Renal cortex interstitium (tissue), 15 donors: ENCODE measurements around the gene LXN. TPM values are rescaled to one million over a fixed set of nuclear protein-coding genes. Genes with fewer than 3 reads are reported as not detected.

Experiments
- DNase-seq, 11 donors: peaks; one replicate each; pipeline ENCODE4 v3.0.0-alpha.2; 2013; ENCODE audit warnings: low read depth in 9 of 11, low spot score in 4 of 11; ENCODE audit errors: extremely low read depth in 1 of 11
- long read RNA-seq, 16 experiments: transcript quantifications; one replicate each; lab custom pipeline, GENCODE V29; 2026
- polyA plus RNA-seq, 3 donors: library from polyadenylated mRNA; unstranded; fragments of 120-200 nt; gene quantifications; one replicate each; pipeline ENCODE4 v1.2.1, GENCODE V29; 2013; ENCODE audit not compliant: insufficient read length in 3 of 3

The LXN gene
- 10 to 100 TPM; 26.9 to 29.5 (median 27.2) TPM for polyA plus RNA-seq
- long read RNA-seq, donor 1, transcript LXN-201 (6 exons, 1,116 nt), result major isoform, 15 of 15 reads
- long read RNA-seq, donor 1, partial matches to known transcripts, result 0 of 15 reads
- long read RNA-seq, donor 1, other reads (novel, unspliced or antisense), result 0 of 15 reads
- long read RNA-seq, donor 2, transcript LXN-201 (6 exons, 1,116 nt), result major isoform, 10 of 57 reads
- long read RNA-seq, donor 2, partial matches to known transcripts, result 47 of 57 reads
- long read RNA-seq, donor 2, other reads (novel, unspliced or antisense), result 0 of 57 reads
- long read RNA-seq, donor 3, transcript LXN-201 (6 exons, 1,116 nt), result major isoform, 16 of 16 reads
- long read RNA-seq, donor 3, partial matches to known transcripts, result 0 of 16 reads
- long read RNA-seq, donor 3, other reads (novel, unspliced or antisense), result 0 of 16 reads
- long read RNA-seq, donor 4, transcript LXN-201 (6 exons, 1,116 nt), result major isoform, 13 of 13 reads
- long read RNA-seq, donor 4, partial matches to known transcripts, result 0 of 13 reads
- long read RNA-seq, donor 4, other reads (novel, unspliced or antisense), result 0 of 13 reads
- long read RNA-seq, donor 5, result 0 reads
- long read RNA-seq, donor 6, transcript LXN-201 (6 exons, 1,116 nt), result major isoform, 5 of 5 reads
- long read RNA-seq, donor 6, partial matches to known transcripts, result 0 of 5 reads
- long read RNA-seq, donor 6, other reads (novel, unspliced or antisense), result 0 of 5 reads
- long read RNA-seq, donor 7, transcript LXN-201 (6 exons, 1,116 nt), result major isoform, 25 of 25 reads
- long read RNA-seq, donor 7, partial matches to known transcripts, result 0 of 25 reads
- long read RNA-seq, donor 7, other reads (novel, unspliced or antisense), result 0 of 25 reads
- long read RNA-seq, donor 8, transcript LXN-201 (6 exons, 1,116 nt), result major isoform, 24 of 24 reads
- long read RNA-seq, donor 8, partial matches to known transcripts, result 0 of 24 reads
- long read RNA-seq, donor 8, other reads (novel, unspliced or antisense), result 0 of 24 reads
- long read RNA-seq, donor 9, transcript LXN-201 (6 exons, 1,116 nt), result major isoform, 16 of 16 reads
- long read RNA-seq, donor 9, partial matches to known transcripts, result 0 of 16 reads
- long read RNA-seq, donor 9, other reads (novel, unspliced or antisense), result 0 of 16 reads
- long read RNA-seq, donor 10, transcript LXN-201 (6 exons, 1,116 nt), result major isoform, 24 of 58 reads
- long read RNA-seq, donor 10, partial matches to known transcripts, result 26 of 58 reads
- long read RNA-seq, donor 10, other reads (novel, unspliced or antisense), result 8 of 58 reads
- long read RNA-seq, donor 11, transcript LXN-201 (6 exons, 1,116 nt), result major isoform, 14 of 31 reads
- long read RNA-seq, donor 11, partial matches to known transcripts, result 8 of 31 reads
- long read RNA-seq, donor 11, other reads (novel, unspliced or antisense), result 9 of 31 reads
- long read RNA-seq, donor 12, transcript LXN-201 (6 exons, 1,116 nt), result major isoform, 5 of 63 reads
- long read RNA-seq, donor 12, partial matches to known transcripts, result 50 of 63 reads
- long read RNA-seq, donor 12, other reads (novel, unspliced or antisense), result 8 of 63 reads
- long read RNA-seq, donor 13, transcript LXN-201 (6 exons, 1,116 nt), result major isoform, 37 of 37 reads
- long read RNA-seq, donor 13, partial matches to known transcripts, result 0 of 37 reads
- long read RNA-seq, donor 13, other reads (novel, unspliced or antisense), result 0 of 37 reads
- long read RNA-seq, donor 14, transcript LXN-201 (6 exons, 1,116 nt), result major isoform, 15 of 15 reads
- long read RNA-seq, donor 14, partial matches to known transcripts, result 0 of 15 reads
- long read RNA-seq, donor 14, other reads (novel, unspliced or antisense), result 0 of 15 reads
- long read RNA-seq, donor 15, transcript LXN-201 (6 exons, 1,116 nt), result major isoform, 6 of 24 reads
- long read RNA-seq, donor 15, partial matches to known transcripts, result 18 of 24 reads
- long read RNA-seq, donor 15, other reads (novel, unspliced or antisense), result 0 of 24 reads
- long read RNA-seq, donor 16, transcript LXN-201 (6 exons, 1,116 nt), result major isoform, 32 of 166 reads
- long read RNA-seq, donor 16, partial matches to known transcripts, result 70 of 166 reads
- long read RNA-seq, donor 16, other reads (novel, unspliced or antisense), result 64 of 166 reads

- DNase-seq, result peak; percentile 53 to 84 (median 71)
Measured at GRCh38 chr3:158672215-158673176, at the start of gene LXN. Gene LXN, minus strand, starts transcription at chr3:158672648. Its CDS starts 170 bp downstream, at chr3:158672478.

- no peak for DNase-seq
Measured at GRCh38 chr3:158722108-158722507, 49.7 kb upstream of the LXN start.

GRCh38 chr3:158718490-158719170 is 46.2 kb upstream of the LXN start:
- DNase-seq, result no peak

GRCh38 chr3:158717576-158717975 is 45.1 kb upstream of the LXN start:
- no peak for DNase-seq

- no peak for DNase-seq
Measured at GRCh38 chr3:158713094-158713499, 40.6 kb upstream of the LXN start.

GRCh38 chr3:158712443-158712842 is 40.0 kb upstream of the LXN start:
- DNase-seq, result no peak

GRCh38 chr3:158711886-158712285 is 39.4 kb upstream of the LXN start:
- DNase-seq, result no peak

- DNase-seq, result no peak
Measured at GRCh38 chr3:158710601-158711000, 38.2 kb upstream of the LXN start.

- DNase-seq, result no peak
Measured at GRCh38 chr3:158709666-158710083, 37.2 kb upstream of the LXN start.

- no peak for DNase-seq
Measured at GRCh38 chr3:158703566-158703965, 31.1 kb upstream of the LXN start.

GRCh38 chr3:158702815-158703481 is 30.5 kb upstream of the LXN start:
- DNase-seq, result no peak

GRCh38 chr3:158701420-158702065 is 29.1 kb upstream of the LXN start:
- no peak for DNase-seq

GRCh38 chr3:158700559-158700958 is 28.1 kb upstream of the LXN start:
- no peak for DNase-seq

GRCh38 chr3:158696618-158697017 is 24.2 kb upstream of the LXN start:
- no peak for DNase-seq
